Stomach (tissue), 9 donors: ENCODE results near the gene RBM44. TPM values are rescaled to one million over a fixed set of nuclear protein-coding genes. Genes with fewer than 3 reads are reported as not detected.

Source experiments
- DNase-seq, 2 donors: peaks; one replicate each; pipeline versions ENCODE4 v3.0.0 to v3.0.0-alpha.2; 2013 to 2019
- H3K27ac ChIP-seq, 5 donors: fragments of 200-600 bp in 4 of 5; sonication (generic) in 4 of 5; one replicate each; pipeline ENCODE4 v1.5.1; 2013 to 2019; ENCODE audit warnings: mild to moderate bottlenecking in 1 of 5, moderate library complexity in 1 of 5
- H3K27me3 ChIP-seq, 3 donors: fragments of 200-600 bp; sonication (generic); one replicate each; pipeline ENCODE4 v1.5.1; 2017 to 2019; ENCODE audit warnings: mixed run types in 1 of 3
- H3K36me3 ChIP-seq, 4 donors: fragments of 200-600 bp; sonication (generic); 1 replicate in 3 of 4; 2 replicates in 1 of 4; pipeline ENCODE4 v1.5.1; 2016 to 2019
- H3K4me1 ChIP-seq, 4 donors: fragments of 200-600 bp; sonication (generic); one replicate each; pipeline ENCODE4 v1.5.1; 2016 to 2019
- H3K4me3 ChIP-seq, 4 donors: fragments of 200-600 bp; sonication (generic) in 3 of 4; one replicate each; pipeline ENCODE4 v1.5.1; 2016 to 2019; ENCODE audit warnings: mild to moderate bottlenecking in 1 of 4
- H3K9me3 ChIP-seq, 4 donors: fragments of 200-600 bp; sonication (generic); one replicate each; pipeline ENCODE4 v1.5.1; 2016 to 2019
- CTCF ChIP-seq, 7 experiments: fragments of 450-650 bp in 4 of 7; fragments of 200-600 bp in 3 of 7; sonication (generic) in 3 of 7; IDR thresholded peaks; one replicate each; pipeline ENCODE4 v1.5.1; 2016 to 2019; ENCODE audit warnings: antibody characterized with exemption in 7 of 7, control low read depth in 2 of 7, mild to moderate bottlenecking in 1 of 7
- EP300 ChIP-seq: sonication (generic); formaldehyde crosslinking; IDR thresholded peaks from one replicate; pipeline ENCODE4 v1.6.1; 2017; ENCODE audit warnings: antibody characterized with exemption
- POLR2A ChIP-seq, 4 donors: fragments of 450-650 bp; IDR thresholded peaks; one replicate each; pipeline ENCODE4 v1.6.1; 2016; ENCODE audit warnings: antibody characterized with exemption in 4 of 4, control low read depth in 2 of 4, mild to moderate bottlenecking in 1 of 4, moderate library complexity in 1 of 4
- POLR2AphosphoS5 ChIP-seq, 3 donors: sonication (generic); formaldehyde crosslinking; IDR thresholded peaks; one replicate each; pipeline ENCODE4 v1.6.1; 2016; ENCODE audit warnings: antibody characterized with exemption in 3 of 3
- WGBS, 5 donors: extraction: QIAGEN DNeasy Blood & Tissue Kit in 3 of 5; methylation state at CpG; one replicate each; pipeline versions ENCODE4 v1.1.5 to v1.1.7; 2013 to 2018; 5-methylcytosine and 5-hydroxymethylcytosine counted together
- intact Hi-C: fragments of 100-400 bp; cut with DNase I; formaldehyde crosslinking; loops from one replicate; pipeline ENCODE4 v1.15.1; 2023; ENCODE audit warnings: low total_unique reads
- polyA plus RNA-seq, 3 donors: library from polyadenylated mRNA; stranded (reverse); fragments of 200-250 nt; gene quantifications; one replicate each; pipeline ENCODE4 v1.2.3, GENCODE V29; 2013
- total RNA-seq, 5 donors: library from RNA; depleted of rRNA; stranded (reverse); fragments of >200 nt; gene quantifications; one replicate each; pipeline versions ENCODE4 v1.1.0 to v1.2.3, GENCODE V29; 2014 to 2016
- donor health status: healthy with polysubstance abuse.
- donor health status: Bipolar disorder and iron deficiency.
- donor health status: healthy.

Gene RBM44
- total and polyA plus RNA-seq, 8 donors: under 0.01 to 2.4 (median 1.8) TPM; not detected in 3

DNA sequence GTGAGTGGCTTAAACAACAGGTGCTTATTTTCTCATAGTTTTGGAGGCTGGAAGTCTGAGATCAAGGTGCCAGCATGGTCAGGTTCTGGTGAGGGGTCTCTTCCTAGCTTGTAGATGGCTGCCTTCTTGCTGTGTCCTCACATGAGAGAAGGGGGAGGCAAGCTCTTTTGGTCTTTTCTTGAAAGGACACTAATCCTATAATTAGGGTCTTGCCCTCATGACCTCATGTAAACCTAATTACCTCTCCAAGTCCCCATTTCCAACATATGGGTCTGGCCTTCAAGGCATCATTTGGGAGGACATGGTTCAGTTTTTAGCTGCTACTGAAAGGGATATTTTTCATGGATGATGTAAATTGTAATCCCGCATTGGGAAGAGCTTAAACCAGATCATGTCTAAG is 18.0 kb downstream of the RBM44 start:
- Histone ChIP-seq H3K36me3 (no peaks in the 10 kb centered on the region), H3K9me3 (no peaks in the 10 kb centered on the region), H3K27ac (no peak overlapping the region), H3K4me3 (no peak overlapping the region), H3K27me3 (no peaks in the 10 kb centered on the region), H3K4me1 (no peaks in the 10 kb centered on the region)
- no peak for DNase-seq
- intact Hi-C loops: no loop called here
- 93 to 99% (median 97%) methylated on average over 1 of the region's 1 CpG for WGBS, 5 donors
- TF ChIP-seq POLR2A (IDR thresholded peaks at IDR 0.05): no peak
- TF ChIP-seq EP300: no peak
- TF ChIP-seq CTCF (IDR thresholded peaks at IDR 0.05): no peak
- TF ChIP-seq POLR2AphosphoS5 (IDR thresholded peaks at IDR 0.05): no peak

GRCh38 chr2:237818066-237818473 is 19.5 kb downstream of the RBM44 start:
- Histone ChIP-seq H3K27ac (no peak overlapping the region), H3K36me3 (no peaks in the 10 kb centered on the region), H3K9me3 (no peaks in the 10 kb centered on the region), H3K4me1 (no peaks in the 10 kb centered on the region), H3K4me3 (no peak overlapping the region), H3K27me3 (no peaks in the 10 kb centered on the region)
- intact Hi-C loops: no loop called here
- TF ChIP-seq EP300 (no peak), CTCF (IDR thresholded peaks at IDR 0.05) (no peak), POLR2AphosphoS5 (IDR thresholded peaks at IDR 0.05) (no peak), POLR2A (IDR thresholded peaks at IDR 0.05) (no peak)
- 45 to 60% (median 50%) methylated on average over 5 of the region's 5 CpGs for WGBS, 5 donors
- DNase-seq: no peak

GRCh38 chr2:237819231-237819630 is 20.7 kb downstream of the RBM44 start:
- intact Hi-C loops: no loop called here
- Histone ChIP-seq H3K9me3 (no peaks in the 10 kb centered on the region), H3K4me1 (no peaks in the 10 kb centered on the region), H3K27ac (no peak overlapping the region), H3K27me3 (no peaks in the 10 kb centered on the region), H3K4me3 (no peak overlapping the region), H3K36me3 (no peaks in the 10 kb centered on the region)
- peak in 1 of 2 donors; percentile 38 for DNase-seq
- 18 to 51% (median 40%) methylated on average over 2 of the region's 2 CpGs for WGBS, 5 donors
- no peak for TF ChIP-seq EP300
- peak in 2 of 3 donors; percentile 15 to 44 for TF ChIP-seq POLR2AphosphoS5 (IDR thresholded peaks at IDR 0.05)
- TF ChIP-seq POLR2A (IDR thresholded peaks at IDR 0.05): no peak

GRCh38 chr2:237820421-237820820 is 21.8 kb downstream of the RBM44 start:
- no peak for DNase-seq
- Histone ChIP-seq H3K4me3 (no peak overlapping the region), H3K9me3 (no peaks in the 10 kb centered on the region), H3K4me1 (no peaks in the 10 kb centered on the region), H3K27ac (no peak overlapping the region), H3K27me3 (no peaks in the 10 kb centered on the region), H3K36me3 (no peaks in the 10 kb centered on the region)
- intact Hi-C loops: no loop called here
- TF ChIP-seq CTCF (IDR thresholded peaks at IDR 0.05) (no peak), POLR2AphosphoS5 (IDR thresholded peaks at IDR 0.05) (no peak), EP300 (no peak)
- whole genome bisulfite sequencing, 5 donors: 90 to 93% (median 92%) methylated on average over 2 of the region's 2 CpGs

DNA sequence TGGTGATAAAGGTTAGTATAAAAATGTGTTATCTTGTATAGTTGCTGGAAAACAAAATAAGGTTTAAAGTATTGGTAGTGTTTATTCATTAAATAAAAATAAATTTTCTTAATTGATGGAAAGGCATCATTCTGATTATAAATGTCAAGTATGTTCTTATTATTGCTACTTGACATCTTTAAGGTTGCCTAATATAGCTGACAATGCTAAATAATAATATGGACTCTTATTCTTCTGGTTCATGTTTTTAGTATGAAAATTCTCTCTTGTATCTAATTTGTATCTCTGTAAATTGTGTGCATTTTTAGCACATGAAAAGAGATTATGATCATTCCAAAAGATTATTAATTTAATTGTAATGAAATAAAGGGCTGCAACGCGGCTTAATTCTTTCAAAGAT is 25.0 kb downstream of the RBM44 start:
- no peak overlapping the region for H3K27ac ChIP-seq
- H3K4me1 ChIP-seq: no peaks in the 10 kb centered on the region
- DNase-seq: no peak
- 91 to 96% (median 94%) methylated on average over 2 of the region's 2 CpGs for WGBS, 5 donors
- intact Hi-C loops: no loop called here
- TF ChIP-seq CTCF (IDR thresholded peaks at IDR 0.05): no peak
- TF ChIP-seq EP300: no peak
- TF ChIP-seq POLR2A (IDR thresholded peaks at IDR 0.05): no peak
- TF ChIP-seq POLR2AphosphoS5 (IDR thresholded peaks at IDR 0.05): no peak
- H3K4me3 ChIP-seq: no peak overlapping the region
- H3K9me3 ChIP-seq: no peaks in the 10 kb centered on the region
- H3K36me3 ChIP-seq: no peaks in the 10 kb centered on the region
- H3K27me3 ChIP-seq: no peaks in the 10 kb centered on the region
